ENCODE data around the gene XXYLT1.

XXYLT1 gene

DNA sequence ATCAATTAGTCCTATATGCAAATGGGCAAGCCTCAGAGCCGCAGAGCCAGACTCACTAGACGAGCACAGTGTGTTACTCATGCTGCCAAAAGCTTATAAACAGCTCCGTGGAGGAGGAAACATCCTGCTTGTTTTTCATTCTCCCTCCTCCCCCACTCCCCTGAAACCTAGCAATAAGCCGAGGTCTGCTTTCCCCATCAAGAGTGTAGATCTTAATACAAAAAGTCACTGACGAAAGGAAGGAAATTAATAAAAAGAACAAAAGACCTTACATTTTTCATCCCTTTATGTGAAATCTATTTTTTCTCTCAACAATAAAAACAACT, 88.5 kb downstream of the XXYLT1 start:
- no peak for DNase-seq

DNA sequence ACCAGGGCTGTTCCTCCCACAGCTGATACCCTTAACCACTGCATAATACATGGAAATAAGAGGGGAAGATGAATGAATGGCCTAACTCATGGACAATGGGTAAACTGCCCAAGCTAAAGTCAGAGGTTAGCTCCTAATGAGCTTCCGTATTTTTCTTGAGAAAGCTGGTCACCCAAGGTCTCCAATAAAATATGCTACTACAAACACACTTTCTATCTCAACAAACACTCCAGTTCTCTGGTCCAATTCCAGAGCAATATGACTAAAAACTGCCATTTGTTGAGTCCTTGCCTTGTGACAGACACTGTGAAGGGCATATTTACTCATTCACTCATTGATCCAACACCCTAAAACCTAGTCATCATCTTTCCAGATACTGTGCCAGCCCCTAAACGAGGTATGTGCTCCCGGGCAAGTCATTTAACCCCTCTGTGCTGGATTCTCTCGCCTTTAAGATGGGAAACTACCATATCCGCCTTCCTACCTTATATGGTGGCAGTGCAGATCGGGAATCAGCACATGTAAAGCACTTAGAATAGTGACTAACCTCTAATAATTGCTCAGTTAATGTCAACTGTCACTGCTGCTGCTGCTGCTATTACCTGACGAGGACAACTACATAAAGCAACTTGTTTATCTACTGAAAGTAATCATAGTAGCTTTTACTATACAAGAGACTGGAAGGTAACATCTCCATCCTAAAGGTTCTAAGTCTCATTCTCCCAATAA, 89.1 kb downstream of the XXYLT1 start:
- DNase-seq, result no peak

GRCh38 chr3:195181113-195181498, 89.9 kb downstream of the XXYLT1 start:
- no peak for DNase-seq

DNA sequence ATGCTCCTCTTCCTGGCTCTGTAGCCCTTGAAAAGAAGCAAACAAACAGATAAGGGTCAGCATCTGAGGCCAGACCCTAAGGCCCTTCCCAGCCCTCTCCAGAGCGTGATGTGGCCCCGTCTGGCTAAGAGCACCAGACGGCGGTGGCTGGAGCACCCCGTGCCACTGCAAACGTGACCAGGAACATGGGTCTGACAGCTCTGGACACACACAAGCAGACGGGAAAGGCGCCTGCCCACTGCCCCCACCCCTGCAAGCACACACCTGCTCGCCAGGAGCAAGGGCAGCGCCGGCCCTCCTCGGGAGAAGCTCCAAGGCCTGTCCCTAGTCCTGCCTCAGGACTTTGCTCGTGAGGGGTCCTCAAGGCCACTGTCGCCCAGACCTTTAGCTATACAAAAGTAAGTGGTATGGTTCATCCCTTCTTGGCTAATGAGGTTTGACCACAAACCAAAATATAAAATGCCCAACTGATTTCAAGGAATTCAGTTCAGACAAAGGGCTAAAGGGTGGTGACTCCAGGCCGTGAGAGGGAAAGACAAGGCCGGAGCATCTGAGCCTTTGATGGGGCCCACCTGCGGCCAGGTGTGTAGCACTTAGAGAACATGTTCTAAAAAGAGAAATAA, 90.4 kb downstream of the XXYLT1 start:
- no peak for DNase-seq

- peak in 2 of 3 donors; percentile 28 to 37 for DNase-seq
These were observed 91.0 kb downstream of the XXYLT1 start for GRCh38 chr3:195179776-195180489.

DNA sequence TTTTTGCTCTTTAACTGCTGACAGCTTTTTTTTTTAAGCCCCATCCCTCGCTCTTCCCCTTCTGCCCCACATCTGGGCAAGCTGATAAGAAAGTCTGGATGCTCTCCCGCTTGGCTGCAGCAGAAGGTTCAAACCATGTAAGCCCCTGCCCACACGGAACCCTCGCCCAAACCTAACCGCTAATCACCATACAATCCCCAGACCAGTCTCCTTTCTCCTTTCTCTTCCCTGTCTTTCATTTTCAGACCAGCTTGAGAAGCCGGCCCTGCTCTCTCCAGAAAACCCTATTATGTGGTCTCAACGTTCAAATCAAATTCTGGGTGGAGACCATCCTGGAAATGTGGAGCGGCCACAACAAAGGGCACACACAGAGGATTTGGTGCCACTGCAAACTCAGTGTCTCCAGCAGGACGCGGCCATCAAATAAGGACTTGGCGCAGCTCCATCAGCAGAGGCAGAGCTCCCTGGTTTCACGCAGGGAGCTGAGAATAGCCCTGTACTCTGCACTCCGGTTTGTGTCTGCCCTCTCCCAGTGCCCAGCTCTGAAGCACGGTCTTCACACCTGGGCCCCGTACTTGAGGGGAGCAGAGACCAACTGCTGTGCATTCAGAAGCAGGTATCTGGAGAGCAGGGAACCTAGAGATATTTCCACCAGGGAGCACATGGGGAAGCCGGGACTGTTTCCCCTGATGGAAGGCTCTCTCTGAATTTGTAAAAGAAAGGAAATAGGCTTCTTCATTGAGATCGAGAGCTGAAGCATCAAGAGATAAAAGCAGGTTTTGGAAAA, 92.6 kb downstream of the XXYLT1 start:
- DNase-seq, result no peak

DNA sequence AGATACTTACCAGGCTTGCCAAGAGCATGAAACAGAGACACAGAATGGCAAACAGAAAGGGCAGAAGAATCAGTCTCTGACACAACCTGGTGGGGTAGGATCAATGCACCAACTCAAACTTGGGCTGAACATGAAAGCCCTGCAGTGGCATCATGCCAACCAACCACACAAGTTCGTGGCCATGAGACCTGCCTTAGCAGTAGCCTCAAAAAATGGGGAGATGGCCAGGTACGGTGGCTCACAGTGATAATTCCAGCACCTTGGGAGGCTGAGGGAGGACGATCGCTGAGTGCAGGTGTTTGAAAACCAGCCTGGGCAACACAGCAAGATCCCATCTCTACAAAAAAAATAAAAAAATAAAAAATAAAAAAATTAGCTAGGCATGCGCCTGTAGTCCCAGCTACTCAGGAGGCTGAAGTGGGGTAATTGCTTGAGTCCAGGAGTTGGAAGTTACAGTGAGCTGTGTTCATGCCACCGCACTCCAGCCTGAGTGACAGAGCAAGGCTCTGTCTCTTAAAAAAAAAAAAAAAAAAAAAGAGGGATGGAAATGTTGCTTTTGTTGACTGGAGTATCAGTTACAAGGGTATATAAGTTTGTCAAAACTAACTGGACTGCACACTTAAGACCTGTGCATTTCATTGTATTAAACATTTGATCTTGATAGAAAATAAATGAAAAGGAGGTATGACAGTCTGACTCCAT, 93.4 kb downstream of the XXYLT1 start:
- no peak for DNase-seq

DNA sequence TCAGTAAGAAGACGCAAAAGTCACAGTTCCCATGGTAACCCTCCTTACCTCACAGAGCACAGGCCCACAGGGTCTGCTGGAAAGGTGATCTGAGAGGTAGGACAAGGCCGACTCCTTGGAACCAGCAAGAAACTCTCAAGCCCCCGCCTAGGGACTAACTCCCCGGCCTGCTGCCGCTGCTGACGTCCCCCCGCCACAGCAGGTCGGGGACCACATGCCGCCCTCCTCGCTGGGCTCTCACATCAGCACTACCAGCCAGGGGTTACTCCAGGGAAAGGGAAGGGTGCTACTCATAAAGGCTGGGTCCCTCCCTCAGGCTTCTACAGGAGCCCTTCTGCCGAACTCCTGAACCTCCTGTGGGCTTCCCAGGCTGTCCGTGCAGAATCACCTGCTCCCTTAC, 94.2 kb downstream of the XXYLT1 start:
- DNase-seq, result no peak

DNA sequence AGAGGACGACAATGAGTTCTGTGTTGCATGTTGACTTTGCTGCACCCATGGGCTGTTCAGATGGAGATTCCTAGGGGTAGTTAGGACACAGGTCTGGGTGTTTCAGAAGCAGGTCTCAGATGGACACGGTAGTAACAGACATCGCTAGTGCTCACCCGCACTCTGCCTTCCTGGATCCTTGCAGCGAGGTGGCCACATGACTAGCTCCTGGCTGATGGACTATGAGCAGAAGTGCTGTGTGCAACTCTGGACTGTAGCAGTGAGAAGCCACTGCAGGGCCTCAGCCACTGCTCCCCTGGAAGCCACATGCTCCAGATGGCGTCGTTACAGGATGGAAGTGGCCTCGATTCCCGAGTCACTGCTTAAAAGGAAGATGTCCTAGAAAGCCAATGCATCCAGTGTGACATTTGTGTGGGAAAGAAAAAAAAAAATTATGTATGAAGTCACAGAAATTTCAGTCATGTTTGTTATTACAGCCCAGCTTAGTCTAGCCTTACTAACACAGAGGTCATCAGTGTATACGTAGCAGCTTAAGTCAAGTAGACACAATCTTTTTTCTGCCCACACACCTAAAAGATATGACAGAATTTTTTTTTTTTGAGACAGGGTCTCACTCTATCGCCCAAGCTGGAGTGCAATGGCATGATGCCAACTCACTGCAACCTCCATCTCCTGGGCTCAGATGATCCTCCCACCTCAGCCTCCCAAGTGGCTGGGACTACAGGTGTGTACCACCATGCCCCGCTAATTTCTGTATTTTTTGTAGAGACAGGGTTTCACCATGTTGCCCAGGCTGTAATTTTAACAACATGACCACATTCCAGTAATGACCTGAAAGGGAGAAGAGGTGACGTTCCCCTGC, 95.3 kb downstream of the XXYLT1 start:
- DNase-seq, result no peak

DNA sequence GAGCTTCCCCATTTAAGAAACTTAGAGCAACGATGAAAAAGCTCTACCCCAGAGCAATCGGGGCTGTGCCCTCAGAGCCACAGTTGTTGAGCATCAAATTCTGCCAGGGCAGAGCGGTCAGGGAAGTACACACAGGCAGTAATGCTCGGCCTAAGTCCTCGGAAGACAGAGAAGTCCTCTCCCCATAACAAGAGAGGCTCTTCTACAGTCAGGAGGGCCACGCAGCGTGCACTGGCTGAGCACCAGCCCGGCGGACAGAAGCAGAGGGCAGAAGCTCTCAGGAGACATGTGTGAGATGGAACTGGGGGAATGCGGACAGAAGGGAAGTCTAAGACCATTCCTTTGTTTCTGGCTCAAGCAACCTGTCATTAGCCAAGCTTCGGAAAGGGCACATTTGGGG, 95.9 kb downstream of the XXYLT1 start:
- no peak for DNase-seq

DNA sequence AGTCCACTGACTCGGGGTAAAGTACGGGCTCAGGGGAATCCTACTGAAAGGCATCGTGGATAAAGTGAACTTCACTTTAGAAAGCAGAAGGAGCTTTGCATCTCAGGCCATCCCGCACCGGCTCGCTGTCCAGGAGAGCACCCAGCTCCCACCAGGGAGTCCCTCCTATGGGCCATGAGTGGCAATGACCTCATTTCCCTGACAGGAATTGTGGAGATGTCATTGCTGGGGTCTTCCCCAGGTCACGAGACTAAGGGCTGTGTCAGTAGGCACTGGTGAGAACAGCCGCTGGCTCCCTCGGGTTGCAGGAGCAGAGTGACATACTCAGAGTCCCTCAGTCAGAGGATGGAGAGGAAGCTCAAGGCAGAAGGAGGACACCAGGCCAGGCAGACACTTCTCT, 97.3 kb downstream of the XXYLT1 start:
- peak; percentile 45 to 85 (median 69) for DNase-seq

GRCh38 chr3:195172896-195173295, 98.1 kb downstream of the XXYLT1 start:
- DNase-seq, result no peak

- DNase-seq, result peak; percentile 54 to 63 (median 57)
These were observed 98.8 kb downstream of the XXYLT1 start for GRCh38 chr3:195172039-195172684.

- peak in 2 of 3 donors; percentile 29 to 43 for DNase-seq
These were observed 99.7 kb downstream of the XXYLT1 start for GRCh38 chr3:195171093-195171873.

GRCh38 chr3:195170496-195170895, 100.5 kb downstream of the XXYLT1 start:
- DNase-seq, result no peak

GRCh38 chr3:195169011-195169649, 101.8 kb downstream of the XXYLT1 start:
- no peak for DNase-seq

GRCh38 chr3:195168009-195168762, 102.8 kb downstream of the XXYLT1 start:
- DNase-seq, result no peak

DNA sequence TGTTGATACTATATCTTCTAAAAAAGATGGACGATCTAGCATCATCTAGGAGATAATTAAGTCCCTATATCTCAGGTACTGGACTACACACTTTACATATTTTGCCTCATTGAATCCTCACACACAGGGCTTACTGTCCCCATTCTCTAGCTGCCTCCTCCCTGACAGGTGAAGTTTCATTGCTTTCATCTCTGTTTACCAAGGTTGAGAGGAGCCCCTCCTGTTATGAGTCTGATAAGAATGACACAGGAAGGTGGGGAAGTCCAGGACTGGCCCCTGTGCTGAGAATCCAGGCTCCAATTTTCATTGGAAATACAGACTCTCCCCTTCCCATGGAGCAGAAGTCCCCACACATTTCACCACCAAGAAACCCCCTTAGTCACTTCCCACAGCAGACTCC, 105.2 kb downstream of the XXYLT1 start:
- no peak for DNase-seq

GRCh38 chr3:195165265-195165609, 105.7 kb downstream of the XXYLT1 start:
- no peak for DNase-seq

All from suppressor macrophage treated with lipopolysaccharide for 1 hour (primary cell).